Vagina (tissue), 2 donors: Measurements from ENCODE around the gene POLDIP3.
"Not testable (repeated sequence)": the region's sequence is repeated elsewhere in the genome, so short reads cannot be mapped to it uniquely, and the experiment has no call there.

ENCODE experiments used
- POLR2A ChIP-seq, 2 donors: fragments of 450-650 bp; IDR thresholded peaks; one replicate each; pipeline ENCODE4 v1.6.1; 2017; ENCODE audit warnings: antibody characterized with exemption in 2 of 2, mild to moderate bottlenecking in 2 of 2, moderate library complexity in 2 of 2
- POLR2AphosphoS5 ChIP-seq, 2 donors: sonication (generic); formaldehyde crosslinking; IDR thresholded peaks; one replicate each; pipeline ENCODE4 v1.9.0; 2017; ENCODE audit warnings: antibody characterized with exemption in 2 of 2, mild to moderate bottlenecking in 2 of 2, low read depth in 1 of 2; ENCODE audit not compliant: insufficient read depth in 1 of 2
- TF ChIP-seq, protein P1 (sequence below), 3 experiments: fragments of 450-650 bp in 2 of 3; fragments of 200-600 bp in 1 of 3; sonication (generic) in 1 of 3; IDR thresholded peaks; one replicate each; pipeline ENCODE4 v1.5.1; 2017 to 2019; ENCODE audit warnings: antibody characterized with exemption in 3 of 3, mild to moderate bottlenecking in 2 of 3, moderate library complexity in 2 of 3

- not testable (repeated sequence) for TF ChIP-seq POLR2A (IDR thresholded peaks at IDR 0.05); POLR2AphosphoS5 (IDR thresholded peaks at IDR 0.05; ENCODE audit: insufficient read depth in 1 of 2, low read depth in 1 of 2)
- TF ChIP-seq, protein P1, sequence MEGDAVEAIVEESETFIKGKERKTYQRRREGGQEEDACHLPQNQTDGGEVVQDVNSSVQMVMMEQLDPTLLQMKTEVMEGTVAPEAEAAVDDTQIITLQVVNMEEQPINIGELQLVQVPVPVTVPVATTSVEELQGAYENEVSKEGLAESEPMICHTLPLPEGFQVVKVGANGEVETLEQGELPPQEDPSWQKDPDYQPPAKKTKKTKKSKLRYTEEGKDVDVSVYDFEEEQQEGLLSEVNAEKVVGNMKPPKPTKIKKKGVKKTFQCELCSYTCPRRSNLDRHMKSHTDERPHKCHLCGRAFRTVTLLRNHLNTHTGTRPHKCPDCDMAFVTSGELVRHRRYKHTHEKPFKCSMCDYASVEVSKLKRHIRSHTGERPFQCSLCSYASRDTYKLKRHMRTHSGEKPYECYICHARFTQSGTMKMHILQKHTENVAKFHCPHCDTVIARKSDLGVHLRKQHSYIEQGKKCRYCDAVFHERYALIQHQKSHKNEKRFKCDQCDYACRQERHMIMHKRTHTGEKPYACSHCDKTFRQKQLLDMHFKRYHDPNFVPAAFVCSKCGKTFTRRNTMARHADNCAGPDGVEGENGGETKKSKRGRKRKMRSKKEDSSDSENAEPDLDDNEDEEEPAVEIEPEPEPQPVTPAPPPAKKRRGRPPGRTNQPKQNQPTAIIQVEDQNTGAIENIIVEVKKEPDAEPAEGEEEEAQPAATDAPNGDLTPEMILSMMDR (IDR thresholded peaks at IDR 0.05): not testable (repeated sequence)
These were observed 40.2 kb downstream of the POLDIP3 start for GRCh38 chr22:42574468-42574867.
